GM12875 (cell line): ENCODE data around the gene MAP3K14.

Experiments
- H3K4me3 ChIP-seq: one replicate; pipeline ENCODE4 v1.5.1; 2011; ENCODE audit warnings: low read depth, low read length, control low read depth
- CTCF ChIP-seq: IDR thresholded peaks from 2 replicates; pipeline ENCODE4 v1.5.1; 2011; ENCODE audit warnings: low read depth, mild to moderate bottlenecking, control low read depth, inconsistent platforms, low read length, moderate library complexity, borderline replicate concordance; ENCODE audit not compliant: insufficient read depth

Gene MAP3K14

GRCh38 chr17:45243750-45244149, 73.1 kb downstream of the MAP3K14 start:
- no peak for TF ChIP-seq CTCF
- H3K4me3 ChIP-seq = no peak overlapping the region

GRCh38 chr17:45242029-45242414, 74.8 kb downstream of the MAP3K14 start:
- TF ChIP-seq CTCF = no peak
- no peak overlapping the region for H3K4me3 ChIP-seq

- no peak for TF ChIP-seq CTCF
- no peak overlapping the region for H3K4me3 ChIP-seq
Observed at GRCh38 chr17:45241328-45242028, 75.3 kb downstream of the MAP3K14 start.

GRCh38 chr17:45240905-45241327, 75.9 kb downstream of the MAP3K14 start:
- TF ChIP-seq CTCF = no peak

DNA sequence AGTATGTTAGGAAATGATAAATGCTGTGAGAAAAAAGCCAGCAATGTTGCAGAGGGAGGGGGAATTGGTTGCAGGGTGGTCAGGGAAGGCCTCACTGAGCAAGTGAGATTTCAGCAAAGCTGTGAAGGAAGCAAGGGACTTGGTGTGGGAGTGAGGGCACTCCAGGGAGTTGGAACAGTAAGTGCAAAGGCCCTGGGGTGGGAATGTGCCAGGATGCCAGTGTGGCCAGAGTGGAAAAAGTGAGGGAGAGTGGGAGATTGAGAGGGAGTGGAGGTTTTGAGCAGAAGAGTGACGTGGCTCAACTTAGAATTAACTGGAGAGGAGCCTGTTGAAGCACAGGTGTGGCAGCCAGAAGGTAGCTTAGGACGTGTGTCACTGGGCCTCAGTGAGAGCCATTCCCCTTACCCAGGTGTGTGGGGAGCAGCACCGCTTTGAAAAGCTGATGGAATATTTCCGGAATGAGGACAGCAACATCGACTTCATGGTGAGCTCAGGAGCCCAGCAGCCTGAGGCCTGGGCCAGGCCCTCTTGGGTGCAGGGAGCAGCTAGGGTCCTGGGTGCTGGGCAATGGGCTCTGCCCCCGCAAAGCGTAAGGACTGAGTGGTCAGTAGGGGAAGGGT, 78.6 kb downstream of the MAP3K14 start:
- no peak for TF ChIP-seq CTCF
- H3K4me3 ChIP-seq = no peak overlapping the region

More at GRCh38 chr17:45240905-45241327, 75.9 kb downstream of the MAP3K14 start:
- no peak overlapping the region for H3K4me3 ChIP-seq

DNA sequence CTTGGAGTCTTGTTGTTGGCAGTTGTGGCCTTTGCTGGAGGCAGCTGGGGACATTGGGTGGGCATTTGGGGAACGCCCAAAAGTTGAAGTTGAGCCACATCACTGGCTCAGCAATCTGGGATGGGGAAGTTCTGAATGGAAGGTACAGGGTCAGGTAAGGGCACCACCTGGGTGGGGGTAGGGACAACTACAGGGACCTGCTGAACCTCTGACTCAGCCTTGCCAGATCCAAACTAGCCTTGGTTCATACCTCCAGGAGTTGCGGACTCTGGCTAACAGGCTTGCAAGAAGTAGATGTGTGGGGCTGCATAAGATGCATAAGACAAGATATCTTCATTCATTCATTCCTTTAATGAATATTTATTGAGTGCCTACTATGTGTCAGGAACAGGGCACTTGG, 79.1 kb downstream of the MAP3K14 start:
- TF ChIP-seq CTCF = no peak
- H3K4me3 ChIP-seq = no peak overlapping the region

DNA sequence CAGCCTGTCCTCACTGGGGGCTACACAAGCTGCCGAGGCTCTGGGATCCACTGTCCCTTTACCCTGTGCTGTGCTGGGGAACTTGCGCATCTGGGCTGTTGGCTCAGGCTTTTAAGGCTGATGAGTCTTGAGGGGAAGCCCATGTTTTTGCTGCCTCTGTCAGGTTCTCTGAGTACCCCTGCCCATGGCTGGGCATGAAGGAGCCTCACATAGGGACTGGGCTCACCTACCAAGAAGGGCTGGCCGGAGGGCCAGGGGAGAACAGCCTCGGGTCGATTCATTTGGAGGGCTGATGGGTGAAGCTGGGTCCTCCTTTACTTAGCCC, 80.6 kb downstream of the MAP3K14 start:
- TF ChIP-seq CTCF = no peak
- H3K4me3 ChIP-seq = no peak overlapping the region
